ENCODE results near the gene TM4SF1.

DNA sequence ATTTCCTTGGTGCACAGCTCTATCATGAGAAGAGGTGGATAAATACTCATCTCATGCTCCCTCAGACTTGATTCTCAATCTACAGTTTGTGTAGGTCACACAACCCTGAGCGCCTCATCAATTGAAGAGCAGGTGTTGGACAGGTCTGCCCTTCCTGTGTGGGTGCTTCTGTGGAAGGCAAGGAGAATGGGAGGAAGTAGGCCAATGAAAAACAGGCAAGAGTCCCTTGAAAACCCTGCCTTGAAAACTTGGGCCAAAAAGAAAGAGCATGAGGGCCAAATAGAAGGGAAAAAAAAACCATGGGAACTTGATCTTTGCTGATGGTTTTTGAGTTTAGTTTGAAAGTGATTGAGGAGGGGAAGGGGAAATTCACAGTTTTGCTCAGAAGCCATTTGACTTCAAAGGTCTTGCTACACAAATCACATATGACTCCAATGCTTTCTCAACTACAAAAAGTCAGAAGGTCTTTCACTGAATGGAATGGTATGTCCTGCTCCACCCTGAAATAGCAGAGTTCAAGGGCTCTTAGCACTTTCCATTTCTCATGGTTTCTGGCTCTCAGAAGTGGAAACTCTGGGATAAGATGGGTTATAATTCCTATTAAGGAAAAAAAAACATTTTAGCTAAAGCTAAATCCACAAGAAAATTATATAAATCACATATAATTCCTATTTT lies 37.2 kb upstream of the TM4SF1 start:
- TF ChIP-seq CTCF (IDR thresholded peaks at IDR 0.05; ENCODE audit: poor library complexity, severe bottlenecking) (no peak), EZH2 (IDR thresholded peaks at IDR 0.05; ENCODE audit: borderline replicate concordance, insufficient read depth, low read length, poor library complexity, severe bottlenecking) (no peak), MXI1 (conservative IDR thresholded peaks at IDR 0.05; ENCODE audit: poor library complexity, severe bottlenecking) (no peak), SMC3 (conservative IDR thresholded peaks at IDR 0.05; ENCODE audit: poor library complexity) (no peak)
- TF ChIP-seq, protein P1, sequence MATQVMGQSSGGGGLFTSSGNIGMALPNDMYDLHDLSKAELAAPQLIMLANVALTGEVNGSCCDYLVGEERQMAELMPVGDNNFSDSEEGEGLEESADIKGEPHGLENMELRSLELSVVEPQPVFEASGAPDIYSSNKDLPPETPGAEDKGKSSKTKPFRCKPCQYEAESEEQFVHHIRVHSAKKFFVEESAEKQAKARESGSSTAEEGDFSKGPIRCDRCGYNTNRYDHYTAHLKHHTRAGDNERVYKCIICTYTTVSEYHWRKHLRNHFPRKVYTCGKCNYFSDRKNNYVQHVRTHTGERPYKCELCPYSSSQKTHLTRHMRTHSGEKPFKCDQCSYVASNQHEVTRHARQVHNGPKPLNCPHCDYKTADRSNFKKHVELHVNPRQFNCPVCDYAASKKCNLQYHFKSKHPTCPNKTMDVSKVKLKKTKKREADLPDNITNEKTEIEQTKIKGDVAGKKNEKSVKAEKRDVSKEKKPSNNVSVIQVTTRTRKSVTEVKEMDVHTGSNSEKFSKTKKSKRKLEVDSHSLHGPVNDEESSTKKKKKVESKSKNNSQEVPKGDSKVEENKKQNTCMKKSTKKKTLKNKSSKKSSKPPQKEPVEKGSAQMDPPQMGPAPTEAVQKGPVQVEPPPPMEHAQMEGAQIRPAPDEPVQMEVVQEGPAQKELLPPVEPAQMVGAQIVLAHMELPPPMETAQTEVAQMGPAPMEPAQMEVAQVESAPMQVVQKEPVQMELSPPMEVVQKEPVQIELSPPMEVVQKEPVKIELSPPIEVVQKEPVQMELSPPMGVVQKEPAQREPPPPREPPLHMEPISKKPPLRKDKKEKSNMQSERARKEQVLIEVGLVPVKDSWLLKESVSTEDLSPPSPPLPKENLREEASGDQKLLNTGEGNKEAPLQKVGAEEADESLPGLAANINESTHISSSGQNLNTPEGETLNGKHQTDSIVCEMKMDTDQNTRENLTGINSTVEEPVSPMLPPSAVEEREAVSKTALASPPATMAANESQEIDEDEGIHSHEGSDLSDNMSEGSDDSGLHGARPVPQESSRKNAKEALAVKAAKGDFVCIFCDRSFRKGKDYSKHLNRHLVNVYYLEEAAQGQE (IDR thresholded peaks at IDR 0.05; ENCODE audit: borderline replicate concordance) = no peak

Data from neural cell (in vitro differentiated cells).